Fibroblast of lung (primary cell): ENCODE results near the gene METTL22. TPM values are rescaled to one million over a fixed set of nuclear protein-coding genes. Genes with fewer than 3 reads are reported as not detected.

Source experiments
- DNase-seq, 2 donors: peaks; one replicate each; pipeline versions ENCODE4 v3.0.0 to v3.0.0-alpha.2; 2010; ENCODE audit warnings: low read depth in 2 of 2
- H2AFZ ChIP-seq: 2 replicates; pipeline ENCODE4 v1.5.1; 2012; ENCODE audit warnings: low read length, control low read depth, inconsistent platforms
- H3K27ac ChIP-seq: 2 replicates; pipeline ENCODE4 v1.5.1; 2011; ENCODE audit warnings: low read length, control low read depth; ENCODE audit not compliant: insufficient read depth
- H3K27me3 ChIP-seq: 2 replicates; pipeline ENCODE4 v1.5.1; 2011; ENCODE audit warnings: mild to moderate bottlenecking, low read length; ENCODE audit not compliant: control insufficient read depth, insufficient read depth
- H3K36me3 ChIP-seq: 2 replicates; pipeline ENCODE4 v1.5.1; 2011; ENCODE audit warnings: low read length; ENCODE audit not compliant: control insufficient read depth, insufficient read depth
- H3K4me1 ChIP-seq: 2 replicates; pipeline ENCODE4 v1.5.1; 2011; ENCODE audit warnings: low read length; ENCODE audit not compliant: control insufficient read depth, insufficient read depth; ENCODE audit errors: extremely low read depth
- H3K4me2 ChIP-seq: 2 replicates; pipeline ENCODE4 v1.5.1; 2011; ENCODE audit warnings: low read length, control low read depth; ENCODE audit not compliant: insufficient read depth; ENCODE audit errors: extremely low read depth
- H3K4me3 ChIP-seq, 4 experiments: fragments of 200-600 bp in 1 of 4; sonication (generic) in 1 of 4; replicated peaks in 1 of 4; 2 replicates each; pipeline ENCODE4 v1.5.1; 2011 to 2016; ENCODE audit warnings: low read length in 4 of 4, low read depth in 3 of 4, mild to moderate bottlenecking in 3 of 4, control low read depth in 2 of 4, inconsistent platforms in 1 of 4, mixed read lengths in 1 of 4; ENCODE audit not compliant: insufficient read depth in 1 of 4; ENCODE audit errors: control extremely low read depth in 1 of 4
- H3K79me2 ChIP-seq: 2 replicates; pipeline ENCODE4 v1.5.1; 2012; ENCODE audit warnings: mild to moderate bottlenecking, low read length, inconsistent platforms; ENCODE audit not compliant: control insufficient read depth, insufficient read depth
- H3K9ac ChIP-seq: 2 replicates; pipeline ENCODE4 v1.5.1; 2011; ENCODE audit warnings: mild to moderate bottlenecking, low read length, control low read depth; ENCODE audit not compliant: insufficient read depth
- H3K9me3 ChIP-seq: 2 replicates; pipeline ENCODE4 v1.5.1; 2012; ENCODE audit warnings: low read depth, low read length; ENCODE audit not compliant: control insufficient read depth, insufficient read depth
- H4K20me1 ChIP-seq: 2 replicates; pipeline ENCODE4 v1.5.1; 2011; ENCODE audit warnings: low read length; ENCODE audit not compliant: control insufficient read depth, insufficient read depth; ENCODE audit errors: extremely low read depth
- CTCF ChIP-seq, 2 donors: IDR thresholded peaks in 1 of 2; conservative IDR thresholded peaks in 1 of 2; 1 replicate in 1 of 2; 2 replicates in 1 of 2; pipeline ENCODE4 v1.5.1; 2011 to 2012; ENCODE audit warnings: low read length in 2 of 2, control low read depth in 1 of 2, inconsistent platforms in 1 of 2, low read depth in 1 of 2, mild to moderate bottlenecking in 1 of 2
- EZH2 ChIP-seq: IDR thresholded peaks from 2 replicates; pipeline ENCODE4 v1.5.1; 2012; ENCODE audit warnings: low read length, control low read depth, mild to moderate bottlenecking; ENCODE audit errors: missing control alignments
- polyA plus RNA-seq, 2 donors: library from polyadenylated mRNA; depleted of rRNA in 1 of 2; stranded (reverse) in 1 of 2; unstranded in 1 of 2; fragments of >200 nt; gene quantifications; 2 replicates each; pipeline ENCODE4 v1.2.1, GENCODE V29; 2011 to 2012; ENCODE audit warnings: missing spikeins in 1 of 2
- total RNA-seq: library from RNA; depleted of rRNA; stranded (reverse); fragments of >200 nt; gene quantifications from 2 replicates; pipeline ENCODE4 v1.2.1, GENCODE V29; 2014

Gene METTL22
- total and polyA plus RNA-seq, 2 donors (not counting 1 experiment from before 2014, with no cell fraction given): 27.4 to 30.8 TPM

- Histone ChIP-seq H3K27me3 (no peaks in the 10 kb centered on the region), H3K4me3 (no peak overlapping the region), H3K9me3 (no peaks in the 10 kb centered on the region), H3K4me1 (peaks cover 2% of the 10 kb centered on the region), H3K9ac (no peak overlapping the region), H4K20me1 (no peaks in the 10 kb centered on the region), H3K4me2 (no peak overlapping the region), H3K36me3 (peaks cover 25% of the 10 kb centered on the region), H2AFZ (no peak overlapping the region), H3K79me2 (peaks cover 30% of the 10 kb centered on the region), H3K27ac (no peak overlapping the region)
- DNase-seq: no peak
- TF ChIP-seq EZH2 (no peak), CTCF (conservative IDR thresholded peaks at IDR 0.05 in 1 of 2, IDR thresholded peaks at IDR 0.05 in 1 of 2; ENCODE audit: low read depth in 1 of 2, low read length in 2 of 2) (no peak)
Measured at GRCh38 chr16:8625491-8626087, 4.1 kb downstream of the METTL22 start.

- peaks cover 27% of the 10 kb centered on the region for H3K79me2 ChIP-seq
- no peaks in the 10 kb centered on the region for H4K20me1 ChIP-seq
- H3K27ac ChIP-seq: no peak overlapping the region
- no peak for DNase-seq
- H3K4me2 ChIP-seq: no peak overlapping the region
- H2AFZ ChIP-seq: no peak overlapping the region
- no peak overlapping the region for H3K4me3 ChIP-seq
- no peaks in the 10 kb centered on the region for H3K9me3 ChIP-seq
- peaks cover 2% of the 10 kb centered on the region for H3K4me1 ChIP-seq
- no peak for TF ChIP-seq EZH2
- no peak for TF ChIP-seq CTCF (conservative IDR thresholded peaks at IDR 0.05 in 1 of 2, IDR thresholded peaks at IDR 0.05 in 1 of 2; ENCODE audit: low read depth in 1 of 2, low read length in 2 of 2)
- H3K36me3 ChIP-seq: peaks cover 27% of the 10 kb centered on the region
- H3K9ac ChIP-seq: no peak overlapping the region
- no peaks in the 10 kb centered on the region for H3K27me3 ChIP-seq
Measured at GRCh38 chr16:8626946-8627345, 5.4 kb downstream of the METTL22 start.

- Histone ChIP-seq H3K36me3 (peaks cover 27% of the 10 kb centered on the region), H4K20me1 (no peaks in the 10 kb centered on the region)
Measured at GRCh38 chr16:8627456-8627855, 6.0 kb downstream of the METTL22 start.

More at GRCh38 chr16:8627456-8627855, 6.0 kb downstream of the METTL22 start:
- Histone ChIP-seq H3K4me2 (no peak overlapping the region), H3K4me3 (no peak overlapping the region), H3K27ac (no peak overlapping the region), H3K9me3 (no peaks in the 10 kb centered on the region), H2AFZ (no peak overlapping the region), H3K4me1 (peaks cover 2% of the 10 kb centered on the region), H3K27me3 (no peaks in the 10 kb centered on the region), H3K9ac (no peak overlapping the region), H3K79me2 (peaks cover 22% of the 10 kb centered on the region)
- DNase-seq: no peak
- no peak for TF ChIP-seq EZH2
- no peak for TF ChIP-seq CTCF (conservative IDR thresholded peaks at IDR 0.05 in 1 of 2, IDR thresholded peaks at IDR 0.05 in 1 of 2; ENCODE audit: low read depth in 1 of 2, low read length in 2 of 2)
